Adrenal gland (tissue), 5 donors: ENCODE results near the gene NPS.

Experiments used
- CTCF ChIP-seq, 6 experiments: fragments of 450-650 bp in 4 of 6; fragments of 200-600 bp in 2 of 6; sonication (generic) in 1 of 6; IDR thresholded peaks; 1 replicate in 5 of 6; 2 replicates in 1 of 6; pipeline versions ENCODE4 v1.5.1 to v1.8.0; 2016 to 2021; ENCODE audit warnings: antibody characterized with exemption in 6 of 6, mild to moderate bottlenecking in 2 of 6, moderate library complexity in 1 of 6
- POLR2A ChIP-seq, 2 donors: fragments of 450-650 bp; IDR thresholded peaks; one replicate each; pipeline ENCODE4 v1.6.1; 2017; ENCODE audit warnings: antibody characterized with exemption in 2 of 2, mild to moderate bottlenecking in 2 of 2, moderate library complexity in 1 of 2
- donor health status: DM: no; HTN: no; CAD: no.

- TF ChIP-seq CTCF (IDR thresholded peaks at IDR 0.05): no peak
- no peak for TF ChIP-seq POLR2A (IDR thresholded peaks at IDR 0.05)
These were observed 16.5 kb downstream of the NPS start for GRCh38 chr10:127565583-127565982.
